RWPE1 (cell line): ENCODE data around the gene HSPB6.
"Not testable (repeated sequence)": the region's sequence is repeated elsewhere in the genome, so short reads cannot be mapped to it uniquely, and the experiment has no call there.

Experiments
- CTCF ChIA-PET: fragments of 350-600 bp; sonication (Branson Sonifier 250); formaldehyde crosslinking; extraction: SDS; loops from one replicate; lab custom pipeline; 2021; lab: Yijun Ruan, JAX
- POLR2A ChIA-PET: fragments of 400-600 bp; formaldehyde crosslinking; extraction: SDS; loops from one replicate; lab custom pipeline; 2020; ENCODE audit warnings: antibody characterized with exemption; ENCODE audit not compliant: low non-redundant PET; lab: Yijun Ruan, JAX
- DNase-seq: peaks from one replicate; pipeline ENCODE4 v3.0.0; 2012; ENCODE audit warnings: low spot score
- H3K27ac ChIP-seq: fragments of 450-650 bp; 2 replicates; pipeline ENCODE4 v1.5.1; 2017
- CTCF ChIP-seq: fragments of 450-650 bp; conservative IDR thresholded peaks from 2 replicates; pipeline ENCODE4 v1.5.1; 2017; ENCODE audit warnings: low read depth, mild to moderate bottlenecking

The HSPB6 gene

GRCh38 chr19:35756377-35757230 is at the start of gene HSPB6:
HSPB6 (minus strand) TSS chr19:35757029; CDS start chr19:35757008, 21 bp downstream.
- TF ChIP-seq CTCF, result no peak
- POLR2A ChIA-PET, result interaction anchor here (0.8 kb wide), 1 partner anchor 8 kb away, joined by 4 read pairs; the partner anchor contains the start of gene LIN37
- CTCF ChIA-PET, result no interaction called here
- no peak for DNase-seq
- peak within 1 kb of the TSS; percentile 98 for H3K27ac ChIP-seq

GRCh38 chr19:35806597-35806996 is 49.8 kb upstream of the HSPB6 start:
- POLR2A ChIA-PET, result no interaction called here
- CTCF ChIA-PET, result no interaction called here
- no peak overlapping the region for H3K27ac ChIP-seq
- no peak for DNase-seq
- no peak for TF ChIP-seq CTCF

GRCh38 chr19:35805526-35806102 is 48.8 kb upstream of the HSPB6 start:
- ChIA-PET POLR2A (no interaction called here), CTCF (no interaction called here)
- TF ChIP-seq CTCF, result no peak
- H3K27ac ChIP-seq, result no peak overlapping the region
- DNase-seq, result no peak

- TF ChIP-seq CTCF, result no peak
- ChIA-PET POLR2A (no interaction called here), CTCF (interaction anchor here (0.6 kb wide), 1 partner anchor 13 kb away, joined by 4 read pairs; no protein-coding TSS in a partner anchor)
- H3K27ac ChIP-seq, result no peak overlapping the region
- DNase-seq, result no peak
These were observed 45.0 kb upstream of the HSPB6 start for GRCh38 chr19:35801828-35802227.

GRCh38 chr19:35797663-35798062 is 40.8 kb upstream of the HSPB6 start:
- H3K27ac ChIP-seq, result no peak overlapping the region
- ChIA-PET POLR2A (no interaction called here), CTCF (no interaction called here)
- TF ChIP-seq CTCF, result no peak
- no peak for DNase-seq

- POLR2A ChIA-PET, result no interaction called here
- DNase-seq, result no peak
These were observed 40.1 kb upstream of the HSPB6 start for GRCh38 chr19:35796645-35797542.

GRCh38 chr19:35795564-35795963 is 38.7 kb upstream of the HSPB6 start:
- POLR2A ChIA-PET, DNase-seq, H3K27ac ChIP-seq: not testable (repeated sequence)
- CTCF ChIA-PET, result interaction anchor here (0.6 kb wide), 1 partner anchor 27 kb away, joined by 3 read pairs; no protein-coding TSS in a partner anchor

More at GRCh38 chr19:35796645-35797542, 40.1 kb upstream of the HSPB6 start:
- H3K27ac ChIP-seq, result no peak overlapping the region
- CTCF ChIA-PET, result no interaction called here
- no peak for TF ChIP-seq CTCF
